K562 (cell line): ENCODE measurements around the gene CFAP107.

Source experiments
- CTCF ChIP-seq, 3 experiments: IDR thresholded peaks in 2 of 3; conservative IDR thresholded peaks in 1 of 3; 2 replicates each; pipeline ENCODE4 v1.5.1; 2011 to 2012; ENCODE audit warnings: low read length in 3 of 3, mild to moderate bottlenecking in 3 of 3, control low read depth in 2 of 3, improper control_type of control experiment in 1 of 3, inconsistent platforms in 1 of 3, low read depth in 1 of 3, mixed read lengths in 1 of 3, moderate library complexity in 1 of 3; ENCODE audit not compliant: insufficient read depth in 2 of 3
- DPF2 ChIP-seq: fragments of 450-650 bp; IDR thresholded peaks from 2 replicates; pipeline ENCODE4 v1.6.1; 2016
- FOXM1 ChIP-seq, 2 experiments: fragments of 450-650 bp in 1 of 2; sonication (generic) in 1 of 2; formaldehyde crosslinking in 1 of 2; IDR thresholded peaks; 2 replicates each; pipeline versions ENCODE4 v1.6.1 to v1.9.0; 2017 to 2022; ENCODE audit warnings: low read depth in 2 of 2, mild to moderate bottlenecking in 2 of 2, missing genetic modification reagents in 1 of 2, moderate library complexity in 1 of 2
- MYC ChIP-seq, 2 experiments: fragments of 250-450 bp in 1 of 2; sonication (Bioruptor Pico) in 1 of 2; IDR thresholded peaks; 2 replicates each; pipeline versions ENCODE4 v1.5.1 to v1.6.1; 2012 to 2021; ENCODE audit warnings: low read depth in 2 of 2, borderline replicate concordance in 1 of 2, improper control_type of control experiment in 1 of 2, low read length in 1 of 2, mild to moderate bottlenecking in 1 of 2, moderate library complexity in 1 of 2
- SIN3A ChIP-seq, 2 experiments: fragments of 150-350 bp in 1 of 2; IDR thresholded peaks; 2 replicates each; pipeline ENCODE4 v1.6.1; 2011 to 2016; ENCODE audit warnings: borderline replicate concordance in 2 of 2, low read depth in 2 of 2, low read length in 2 of 2, mild to moderate bottlenecking in 2 of 2, moderate library complexity in 2 of 2; ENCODE audit not compliant: control insufficient read depth in 1 of 2
- TCFL5 ChIP-seq: fragments of 250-450 bp; sonication (Bioruptor Pico); conservative IDR thresholded peaks from 2 replicates; pipeline ENCODE4 v1.6.1; 2021; ENCODE audit warnings: mild to moderate bottlenecking, moderate library complexity, matching md5 sums

GRCh38 chr1:12708396-12709090, 37.5 kb upstream of the CFAP107 start:
- no peak for TF ChIP-seq CTCF (IDR thresholded peaks at IDR 0.05 in 2 of 3, conservative IDR thresholded peaks at IDR 0.05 in 1 of 3; ENCODE audit: insufficient read depth in 2 of 3, low read depth in 1 of 3, low read length in 3 of 3)
- no peak for TF ChIP-seq TCFL5 (CRISPR knock-in tag)
- no peak for TF ChIP-seq FOXM1 (IDR thresholded peaks at IDR 0.05; ENCODE audit: low read depth)
- no peak for TF ChIP-seq FOXM1 (CRISPR knock-in tag; IDR thresholded peaks at IDR 0.05; ENCODE audit: low read depth)
- no peak for TF ChIP-seq SIN3A (IDR thresholded peaks at IDR 0.05; ENCODE audit: borderline replicate concordance in 2 of 2, control insufficient read depth in 1 of 2, low read depth in 2 of 2, low read length in 2 of 2)
- no peak for TF ChIP-seq DPF2
- no peak for TF ChIP-seq MYC (IDR thresholded peaks at IDR 0.05; ENCODE audit: low read depth, low read length)
- no peak for TF ChIP-seq MYC (CRISPR knock-in tag; IDR thresholded peaks at IDR 0.05; ENCODE audit: borderline replicate concordance, low read depth)
